Right forelimb (tissue), 1 donor: ENCODE data around the gene SMPDL3B.

ENCODE experiments used
- DNase-seq: peaks from one replicate; pipeline ENCODE4 v3.0.0-alpha.2; 2018

SMPDL3B gene

DNA sequence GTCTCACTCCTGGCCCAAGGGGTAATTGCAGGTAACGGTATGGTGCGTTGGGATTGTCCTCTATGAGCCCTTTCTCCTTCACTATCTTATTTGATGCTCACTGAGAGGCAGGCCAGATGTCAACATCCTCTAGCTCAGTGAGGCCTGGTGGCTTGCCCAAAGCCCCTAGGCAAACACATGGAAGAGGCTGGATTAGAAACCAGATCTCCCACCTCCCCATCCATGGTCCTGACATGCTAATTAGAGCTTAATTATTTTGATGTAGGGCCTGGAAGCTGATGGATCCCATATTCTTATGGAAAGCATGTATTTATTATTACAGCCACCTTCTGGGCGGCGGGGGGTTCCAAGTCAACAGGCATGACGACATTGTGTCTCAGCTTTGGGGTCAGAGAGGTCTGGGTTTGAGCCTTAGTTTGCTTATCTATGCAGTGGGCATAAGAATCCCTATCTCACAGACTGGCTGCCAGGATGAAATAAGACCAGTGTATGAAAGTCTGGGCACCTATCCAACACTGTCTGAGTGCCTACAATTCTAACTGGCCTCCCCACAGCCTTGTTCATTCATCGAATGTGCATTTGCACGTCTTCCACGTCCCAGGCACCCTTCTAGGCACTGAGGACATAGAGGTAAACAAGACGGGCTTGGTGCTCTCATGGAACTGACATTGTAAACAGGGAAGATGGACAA lies 6.2 kb downstream of the SMPDL3B start:
- no peak for DNase-seq

DNA sequence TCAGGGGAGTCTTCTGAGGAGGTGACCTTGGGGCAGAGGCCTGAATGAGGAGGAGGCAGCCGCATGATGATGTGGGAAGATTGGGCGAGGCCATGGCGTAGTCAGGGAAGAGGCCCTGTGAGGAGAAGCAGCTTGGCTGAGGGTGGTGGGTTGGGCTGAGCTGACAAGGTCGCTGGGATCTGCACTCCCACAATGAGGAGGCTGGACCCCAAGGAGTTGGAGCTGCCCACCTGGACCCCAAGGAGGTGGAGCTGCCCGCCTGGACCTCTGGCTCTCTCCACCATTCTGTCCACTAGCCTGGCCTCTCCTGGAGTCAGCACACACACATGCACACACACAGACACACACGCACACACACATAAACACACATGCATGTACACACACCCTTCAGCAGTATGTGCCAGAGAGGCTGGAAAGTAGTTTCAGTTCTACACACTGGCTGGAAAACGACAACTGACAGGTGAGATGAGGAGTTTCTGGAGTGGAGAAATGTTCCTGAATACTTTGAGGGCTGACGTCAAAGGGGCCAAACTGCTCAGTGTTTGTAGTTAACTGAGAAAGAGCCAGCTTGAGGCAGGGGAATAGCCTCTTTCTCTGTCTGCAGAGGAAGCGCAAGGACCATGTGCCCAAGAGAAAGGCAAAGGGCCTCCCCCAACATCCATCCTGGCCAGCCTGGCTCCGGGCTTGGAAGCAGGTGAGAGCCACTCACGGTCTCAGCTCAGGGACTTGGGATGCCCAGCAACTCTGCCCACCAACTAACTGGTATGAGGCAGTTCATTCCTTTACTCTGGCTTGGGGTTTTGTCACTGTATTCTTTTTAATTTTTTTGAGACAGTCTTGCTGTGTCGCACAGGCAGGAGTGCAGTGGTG lies 7.1 kb downstream of the SMPDL3B start:
- no peak for DNase-seq

DNA sequence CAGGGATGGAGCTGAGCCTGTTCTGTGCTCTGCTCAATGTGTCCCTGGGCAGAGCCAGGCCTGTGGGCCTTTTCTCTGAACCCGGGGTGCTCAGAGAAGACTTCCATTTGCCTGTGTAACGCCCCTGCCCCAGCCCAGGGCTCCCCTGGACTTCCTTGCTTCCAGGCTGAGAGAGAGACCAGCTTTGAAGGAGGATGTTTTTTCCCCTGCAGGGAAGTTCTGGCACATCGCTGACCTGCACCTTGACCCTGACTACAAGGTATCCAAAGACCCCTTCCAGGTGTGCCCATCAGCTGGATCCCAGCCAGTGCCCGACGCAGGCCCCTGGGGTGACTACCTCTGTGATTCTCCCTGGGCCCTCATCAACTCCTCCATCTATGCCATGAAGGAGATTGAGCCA lies 10.2 kb downstream of the SMPDL3B start:
- no peak for DNase-seq

DNA sequence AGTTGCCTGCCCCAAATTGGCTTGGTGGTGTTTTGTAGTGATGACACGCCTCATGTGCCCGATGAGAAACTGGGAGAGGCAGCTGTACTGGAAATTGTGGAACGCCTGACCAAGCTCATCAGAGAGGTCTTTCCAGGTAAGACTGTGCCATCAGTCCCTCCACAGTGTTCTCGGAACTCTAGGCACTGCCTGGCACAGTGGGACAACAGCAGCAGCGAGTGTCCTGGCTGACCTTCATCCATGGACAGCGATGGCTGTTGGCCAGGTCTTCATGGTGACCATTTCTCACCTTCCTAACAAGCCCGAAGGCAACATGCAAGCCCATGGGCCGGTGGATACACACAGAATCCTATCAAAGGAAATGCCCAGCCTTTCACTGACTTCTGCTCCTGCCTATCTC lies 14.2 kb downstream of the SMPDL3B start:
- no peak for DNase-seq

DNA sequence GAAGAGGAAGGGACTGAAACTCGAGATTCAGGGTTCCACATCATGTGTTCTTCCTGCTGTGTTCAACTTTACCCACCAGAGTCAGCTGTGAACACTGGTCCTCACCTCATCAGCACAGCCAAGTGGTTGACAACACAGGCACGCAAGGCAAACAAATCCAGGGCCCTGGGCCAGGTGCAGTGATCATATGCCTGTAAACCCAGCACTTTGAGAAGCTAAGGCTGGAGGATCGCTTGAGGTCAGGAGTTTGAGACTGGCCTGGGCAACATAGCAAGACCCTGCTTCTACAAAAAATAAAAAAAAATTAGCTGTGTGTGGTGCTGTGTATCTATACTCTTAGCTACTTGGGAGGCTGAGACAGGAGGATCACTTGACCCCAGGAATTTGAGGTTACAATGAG lies 16.6 kb downstream of the SMPDL3B start:
- DNase-seq, result no peak

DNA sequence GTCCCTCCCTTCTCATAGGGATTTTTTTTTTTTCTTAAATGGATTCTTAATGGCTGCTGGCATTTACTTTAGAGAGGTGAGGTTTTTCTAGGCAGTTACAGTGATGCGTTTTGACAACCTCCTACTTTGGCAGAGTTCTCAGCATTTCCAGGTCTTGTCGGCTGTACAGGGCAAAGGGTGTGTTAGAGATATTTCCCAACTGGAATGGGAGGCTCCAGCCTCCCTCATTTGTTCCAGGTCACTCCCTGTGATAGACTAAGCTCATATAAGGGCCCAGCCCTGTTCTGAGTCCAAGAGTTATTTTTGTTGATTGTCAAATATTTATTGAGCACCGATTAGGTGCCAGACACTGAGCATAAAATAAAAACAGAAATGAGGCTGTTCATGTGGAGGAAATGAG lies 17.3 kb downstream of the SMPDL3B start:
- no peak for DNase-seq

DNA sequence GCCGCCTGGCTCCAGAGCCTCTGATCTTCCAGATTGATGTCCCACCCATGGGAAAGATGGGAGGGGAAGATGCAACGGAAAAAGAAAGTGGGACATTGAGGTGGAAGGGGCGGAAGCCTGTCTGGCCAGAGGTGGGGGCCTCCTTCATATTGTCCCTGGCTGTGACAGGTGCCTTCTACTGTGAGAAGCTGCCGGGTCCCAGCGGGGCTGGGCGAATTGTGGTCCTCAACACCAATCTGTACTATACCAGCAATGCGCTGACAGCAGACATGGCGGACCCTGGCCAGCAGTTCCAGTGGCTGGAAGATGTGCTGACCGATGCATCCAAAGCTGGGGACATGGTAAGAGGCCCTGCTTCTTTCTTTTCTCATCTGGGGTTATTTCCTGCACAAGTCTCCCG lies 19.4 kb downstream of the SMPDL3B start:
- DNase-seq, result no peak

DNA sequence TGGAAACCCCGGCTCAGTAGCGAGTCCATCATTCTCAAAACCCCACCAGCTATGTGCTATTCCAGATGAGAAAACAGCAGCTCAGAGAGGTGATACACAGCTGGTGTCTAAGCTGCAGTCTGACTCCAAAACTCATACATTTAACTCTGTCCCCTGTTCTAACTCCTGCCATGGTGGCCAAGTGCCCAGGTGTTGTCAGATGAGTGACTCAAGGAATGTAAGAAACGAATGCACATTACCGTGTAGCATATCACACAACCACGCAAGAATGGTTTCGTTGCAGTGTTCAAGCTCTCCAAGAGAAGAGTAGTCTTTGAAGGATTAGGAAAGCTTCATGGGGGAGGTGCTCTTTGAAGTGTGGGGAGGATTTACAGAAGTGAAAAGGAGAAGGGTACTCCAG lies 20.3 kb downstream of the SMPDL3B start:
- DNase-seq, result no peak

DNA sequence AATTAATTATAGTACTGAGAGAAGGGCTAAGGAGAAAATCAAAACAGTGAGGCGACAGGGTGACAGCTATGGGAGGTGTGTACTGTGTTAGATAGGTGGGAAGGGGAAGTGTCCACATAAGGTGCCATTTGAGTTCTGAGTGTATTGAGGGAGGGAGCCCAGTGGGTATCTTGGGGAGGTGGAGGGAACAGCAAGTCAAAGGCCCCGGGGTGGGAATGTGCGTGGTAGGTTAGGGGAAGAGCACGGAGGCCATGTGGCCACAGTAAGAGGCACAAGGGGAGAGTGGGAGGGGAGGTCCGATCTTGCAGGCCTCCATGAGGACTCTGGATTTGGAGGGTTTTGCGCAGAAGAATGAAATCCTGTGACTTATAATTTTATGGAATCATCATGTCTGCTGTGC lies 22.0 kb downstream of the SMPDL3B start:
- no peak for DNase-seq

DNA sequence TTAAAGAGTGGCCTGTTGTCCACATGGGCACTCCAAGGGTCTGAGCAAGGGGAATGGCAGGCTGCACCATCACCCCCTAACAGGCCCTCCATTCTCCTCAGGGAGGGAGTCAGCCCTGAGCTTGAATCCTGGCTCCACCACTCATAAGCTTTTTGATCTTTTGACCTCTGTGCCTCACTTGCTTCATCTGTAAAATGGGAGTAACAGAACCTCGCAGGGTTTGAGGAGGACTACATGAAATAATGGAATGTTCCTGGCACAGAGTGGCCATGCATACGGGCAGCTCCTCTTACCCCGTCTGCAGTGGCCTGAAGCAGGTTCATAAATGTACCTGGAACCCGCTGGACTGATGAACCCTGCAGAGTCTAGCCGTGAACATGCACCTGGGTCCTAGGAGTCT lies 22.9 kb downstream of the SMPDL3B start:
- no peak for DNase-seq

DNA sequence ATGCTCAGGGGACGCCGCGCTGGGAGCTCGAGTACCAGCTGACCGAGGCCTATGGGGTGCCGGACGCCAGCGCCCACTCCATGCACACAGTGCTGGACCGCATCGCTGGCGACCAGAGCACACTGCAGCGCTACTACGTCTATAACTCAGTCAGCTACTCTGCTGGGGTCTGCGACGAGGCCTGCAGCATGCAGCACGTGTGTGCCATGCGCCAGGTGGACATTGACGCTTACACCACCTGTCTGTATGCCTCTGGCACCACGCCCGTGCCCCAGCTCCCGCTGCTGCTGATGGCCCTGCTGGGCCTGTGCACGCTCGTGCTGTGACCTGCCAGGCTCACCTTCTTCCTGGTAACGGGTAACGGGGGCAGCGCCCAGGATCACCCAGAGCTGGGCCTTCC lies 23.7 kb downstream of the SMPDL3B start:
- no peak for DNase-seq

DNA sequence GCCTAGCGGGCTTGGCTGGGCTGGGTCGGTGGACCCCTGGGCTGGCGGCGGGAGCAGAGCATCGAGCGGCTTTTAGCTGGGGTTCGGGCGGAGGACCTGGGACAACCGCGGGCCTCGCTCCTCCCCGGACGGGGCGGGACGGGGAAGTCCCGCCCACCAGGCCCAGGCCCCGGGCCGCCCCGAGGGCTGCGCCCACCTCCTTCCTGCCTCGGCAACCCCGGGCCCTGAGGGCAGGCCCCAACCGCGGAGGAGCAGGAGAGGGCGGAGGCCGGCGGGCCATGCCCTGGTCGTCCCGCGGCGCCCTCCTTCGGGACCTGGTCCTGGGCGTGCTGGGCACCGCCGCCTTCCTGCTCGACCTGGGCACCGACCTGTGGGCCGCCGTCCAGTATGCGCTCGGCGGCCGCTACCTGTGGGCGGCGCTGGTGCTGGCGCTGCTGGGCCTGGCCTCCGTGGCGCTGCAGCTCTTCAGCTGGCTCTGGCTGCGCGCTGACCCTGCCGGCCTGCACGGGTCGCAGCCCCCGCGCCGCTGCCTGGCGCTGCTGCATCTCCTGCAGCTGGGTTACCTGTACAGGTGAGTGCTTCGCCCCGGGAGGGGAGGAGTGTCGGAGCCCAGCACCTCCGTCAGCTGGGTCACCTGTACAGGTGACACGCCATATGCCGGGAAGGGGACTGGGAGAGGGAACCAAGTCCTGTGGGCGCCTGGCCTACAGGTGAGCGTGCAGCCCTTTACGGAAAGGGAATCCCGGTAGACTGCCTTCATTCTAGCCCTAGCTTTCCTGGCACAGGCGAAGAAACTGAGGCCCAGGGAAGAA lies 25.2 kb downstream of the SMPDL3B start, which contains the start of gene XKR8:
TSS of gene XKR8 (plus strand) at position 182 of the 812 bp plus-strand sequence. CDS start at position 279, 97 bp downstream.
- peak; percentile 90 for DNase-seq

DNA sequence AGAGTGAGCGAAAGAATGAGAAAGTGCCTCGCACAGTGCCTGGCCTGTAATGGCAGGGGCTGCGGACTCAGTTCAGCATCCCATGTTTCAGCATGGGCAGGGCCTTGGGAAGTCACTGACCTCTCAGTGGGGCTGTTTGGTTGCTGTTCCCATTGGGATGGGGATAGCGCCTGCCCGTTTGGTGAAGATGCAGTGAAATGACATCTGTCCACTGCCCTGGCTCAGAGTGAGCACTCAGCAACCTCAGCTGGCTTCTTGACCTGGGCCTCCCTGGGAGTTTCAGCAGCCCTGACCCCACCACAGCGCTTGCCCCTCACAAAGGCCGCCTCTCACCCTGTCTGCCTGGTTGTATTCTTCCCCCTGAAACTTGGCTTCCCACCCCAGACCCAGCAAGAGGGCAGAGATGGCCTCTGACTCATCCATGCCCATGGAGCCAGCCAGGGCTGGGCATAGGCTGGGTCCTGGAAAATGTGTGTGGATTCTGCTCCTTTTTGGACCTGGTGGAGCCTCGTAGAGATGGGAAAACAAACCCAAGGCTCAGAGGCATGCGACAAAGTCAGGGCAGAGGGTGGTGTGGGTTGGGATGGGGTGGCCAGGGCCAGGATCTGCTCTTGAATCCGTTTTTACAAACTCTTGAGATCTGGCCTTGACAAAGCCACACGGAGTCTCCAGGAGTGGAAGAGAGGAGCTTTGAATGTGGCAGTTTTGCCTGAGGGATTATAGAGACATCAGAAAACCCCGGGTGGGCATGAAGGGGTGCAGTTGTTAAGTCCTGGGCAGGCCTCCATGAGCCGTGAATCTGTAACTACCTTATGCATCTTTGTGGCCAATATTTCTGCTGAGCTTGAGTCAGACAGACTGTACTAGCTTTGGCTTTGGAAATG lies 26.2 kb downstream of the SMPDL3B start:
- no peak for DNase-seq

DNA sequence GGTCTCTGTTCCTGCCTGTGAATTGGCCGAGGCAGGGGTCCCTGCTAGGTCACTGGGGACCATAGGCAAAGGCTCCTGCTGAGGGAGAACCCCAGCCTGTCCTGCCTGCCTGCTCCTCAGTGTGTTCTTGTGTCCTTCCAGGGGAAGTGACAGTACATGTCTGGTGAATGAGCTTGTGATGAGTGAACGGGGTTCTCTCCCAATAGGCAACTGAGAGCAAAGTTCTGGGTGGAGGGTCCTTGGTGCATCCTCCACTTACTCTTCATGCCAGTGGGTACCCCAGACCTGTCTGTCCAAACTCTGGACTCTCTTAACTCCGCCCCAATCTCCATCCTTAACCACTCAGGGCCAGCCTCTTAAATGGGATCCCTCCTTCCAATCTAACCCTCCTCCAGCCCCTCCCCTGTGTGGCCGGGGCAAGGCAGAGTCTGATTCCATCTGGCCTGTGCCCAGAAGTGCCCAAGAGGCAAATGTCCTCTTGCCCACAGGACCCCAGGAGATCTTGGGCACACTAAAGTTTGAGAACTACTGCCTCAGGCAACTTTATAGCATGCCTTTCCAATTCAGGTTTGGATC lies 26.9 kb downstream of the SMPDL3B start:
- DNase-seq, result no peak

DNA sequence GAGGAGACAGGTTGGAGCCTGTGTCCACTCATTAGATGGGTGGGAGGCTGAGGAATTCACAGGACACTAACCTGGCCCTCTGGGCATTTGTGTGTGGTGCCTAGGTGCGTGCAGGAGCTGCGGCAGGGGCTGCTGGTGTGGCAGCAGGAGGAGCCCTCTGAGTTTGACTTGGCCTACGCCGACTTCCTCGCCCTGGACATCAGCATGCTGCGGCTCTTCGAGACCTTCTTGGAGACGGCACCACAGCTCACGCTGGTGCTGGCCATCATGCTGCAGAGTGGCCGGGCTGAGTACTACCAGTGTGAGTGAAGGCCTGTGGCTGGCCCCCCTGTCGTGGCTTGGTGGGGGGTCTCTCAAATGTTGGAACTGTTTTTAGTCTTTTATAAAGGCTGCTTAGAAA lies 28.6 kb downstream of the SMPDL3B start:
- no peak for DNase-seq

DNA sequence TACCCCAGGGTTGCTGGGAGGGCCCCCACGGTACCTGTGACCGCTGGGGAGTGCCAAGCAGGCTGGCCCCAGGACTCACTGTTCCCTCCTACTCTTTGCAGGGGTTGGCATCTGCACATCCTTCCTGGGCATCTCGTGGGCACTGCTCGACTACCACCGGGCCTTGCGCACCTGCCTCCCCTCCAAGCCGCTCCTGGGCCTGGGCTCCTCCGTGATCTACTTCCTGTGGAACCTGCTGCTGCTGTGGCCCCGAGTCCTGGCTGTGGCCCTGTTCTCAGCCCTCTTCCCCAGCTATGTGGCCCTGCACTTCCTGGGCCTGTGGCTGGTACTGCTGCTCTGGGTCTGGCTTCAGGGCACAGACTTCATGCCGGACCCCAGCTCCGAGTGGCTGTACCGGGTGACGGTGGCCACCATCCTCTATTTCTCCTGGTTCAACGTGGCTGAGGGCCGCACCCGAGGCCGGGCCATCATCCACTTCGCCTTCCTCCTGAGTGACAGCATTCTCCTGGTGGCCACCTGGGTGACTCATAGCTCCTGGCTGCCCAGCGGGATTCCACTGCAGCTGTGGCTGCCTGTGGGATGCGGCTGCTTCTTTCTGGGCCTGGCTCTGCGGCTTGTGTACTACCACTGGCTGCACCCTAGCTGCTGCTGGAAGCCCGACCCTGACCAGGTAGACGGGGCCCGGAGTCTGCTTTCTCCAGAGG lies 31.8 kb downstream of the SMPDL3B start:
- DNase-seq, result no peak

DNA sequence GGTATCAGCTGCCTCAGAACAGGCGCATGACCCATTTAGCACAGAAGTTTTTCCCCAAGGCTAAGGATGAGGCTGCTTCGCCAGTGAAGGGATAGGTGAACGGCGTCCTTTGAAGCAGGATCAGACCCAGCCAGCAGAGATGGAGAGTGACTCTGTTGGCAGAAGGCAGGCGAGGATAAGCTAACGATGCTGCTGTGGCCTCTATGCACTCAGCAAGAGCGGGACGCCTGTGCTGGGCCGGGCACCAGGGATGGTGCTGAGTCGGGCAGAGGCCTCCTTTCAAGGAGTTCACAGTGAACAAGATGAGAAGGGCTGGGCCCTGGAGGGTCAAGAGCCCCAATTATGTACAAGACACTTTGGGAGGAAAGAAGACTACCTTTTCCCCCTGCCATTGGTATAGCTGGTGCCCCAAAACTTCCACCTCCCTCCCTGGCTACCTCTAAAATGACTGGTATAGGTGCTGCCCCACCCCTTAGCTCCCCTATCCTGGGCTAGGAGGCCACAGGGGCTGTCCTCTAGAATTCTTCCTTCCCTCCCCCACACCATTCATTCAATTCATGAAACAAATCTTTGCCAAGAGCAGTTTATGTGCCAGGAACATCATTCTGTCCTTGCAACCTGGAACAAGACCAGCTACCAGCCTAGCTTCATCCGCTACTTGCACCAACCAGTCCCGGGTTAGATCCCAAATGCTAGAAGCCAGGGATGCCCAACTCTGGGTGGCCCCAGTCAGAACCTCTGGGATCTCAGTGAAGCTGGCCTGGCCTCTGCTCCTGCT lies 32.5 kb downstream of the SMPDL3B start:
- DNase-seq, result no peak

DNA sequence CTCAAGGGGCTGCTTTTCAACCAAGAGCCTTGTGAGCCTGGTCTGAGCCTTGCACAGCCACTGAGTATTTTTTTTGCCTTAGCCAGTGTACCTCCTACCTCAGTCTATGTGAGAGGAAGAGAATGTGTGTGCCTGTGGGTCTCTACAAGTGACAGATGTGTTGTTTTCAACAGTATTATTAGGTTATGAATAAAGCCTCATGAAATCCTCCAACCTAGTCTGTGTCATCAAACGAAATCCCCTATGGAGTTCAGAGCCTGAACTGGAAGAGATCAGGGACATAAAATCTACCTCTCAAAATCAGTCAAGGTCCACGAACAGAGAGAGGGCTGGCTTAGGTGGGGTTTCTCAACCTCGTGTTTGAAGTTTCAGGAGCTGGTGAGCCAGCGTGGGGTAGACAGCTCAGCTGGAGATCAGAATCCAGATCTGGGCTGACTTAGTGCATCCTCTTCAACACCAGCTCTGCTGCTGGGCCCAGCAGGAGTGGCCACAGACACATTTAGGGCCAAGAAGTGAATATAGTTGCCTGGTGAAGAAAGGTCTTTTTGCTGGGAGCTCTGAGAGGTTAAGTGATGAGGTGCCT lies 33.2 kb downstream of the SMPDL3B start:
- DNase-seq, result no peak

DNA sequence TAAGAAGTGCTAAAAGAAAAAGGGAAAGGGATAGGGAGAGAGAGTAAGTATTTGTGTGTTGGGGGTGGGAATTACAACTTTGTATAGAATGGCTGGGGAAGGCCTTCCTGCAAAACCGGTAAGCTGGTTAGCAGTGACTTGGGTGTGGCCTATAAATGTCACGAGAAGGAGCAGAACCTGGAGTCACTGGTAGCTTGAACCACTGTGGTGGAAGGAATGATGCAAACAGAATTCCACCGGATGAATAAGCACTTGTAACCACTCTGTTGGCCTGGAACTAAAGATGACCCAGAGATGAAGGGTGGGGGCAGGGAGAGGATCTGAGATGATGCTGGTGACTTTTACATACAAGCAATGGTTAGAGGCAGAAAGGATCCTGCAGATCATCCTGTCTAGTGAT lies 33.9 kb downstream of the SMPDL3B start:
- DNase-seq, result no peak

DNA sequence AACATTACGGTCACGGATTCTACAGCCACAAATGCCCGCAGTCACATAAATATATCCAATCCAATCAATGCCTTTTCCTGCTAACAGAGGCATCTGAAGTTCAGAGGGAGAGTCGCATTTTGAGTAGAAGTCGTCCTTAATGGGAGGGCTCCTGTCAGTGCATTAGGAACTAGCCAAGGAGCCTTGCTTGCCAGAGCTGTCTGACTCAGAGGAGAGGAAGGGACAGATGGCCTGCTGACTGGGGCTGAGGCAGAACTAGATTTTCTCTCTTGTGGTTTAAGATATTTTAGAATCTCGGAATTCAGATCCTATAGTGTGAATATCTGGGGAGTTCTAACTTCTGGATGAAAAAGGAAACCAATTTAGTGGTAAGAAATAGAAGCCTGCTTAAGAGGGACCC lies 35.6 kb downstream of the SMPDL3B start:
- no peak for DNase-seq
